ENCODE results near the gene METTL27.
"Not testable (repeated sequence)": the region's sequence is repeated elsewhere in the genome, so short reads cannot be mapped to it uniquely, and the experiment has no call there.

The METTL27 gene, protein sequence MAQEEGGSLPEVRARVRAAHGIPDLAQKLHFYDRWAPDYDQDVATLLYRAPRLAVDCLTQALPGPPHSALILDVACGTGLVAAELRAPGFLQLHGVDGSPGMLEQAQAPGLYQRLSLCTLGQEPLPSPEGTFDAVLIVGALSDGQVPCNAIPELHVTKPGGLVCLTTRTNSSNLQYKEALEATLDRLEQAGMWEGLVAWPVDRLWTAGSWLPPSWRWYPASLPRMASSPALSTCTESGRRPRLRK

DNA sequence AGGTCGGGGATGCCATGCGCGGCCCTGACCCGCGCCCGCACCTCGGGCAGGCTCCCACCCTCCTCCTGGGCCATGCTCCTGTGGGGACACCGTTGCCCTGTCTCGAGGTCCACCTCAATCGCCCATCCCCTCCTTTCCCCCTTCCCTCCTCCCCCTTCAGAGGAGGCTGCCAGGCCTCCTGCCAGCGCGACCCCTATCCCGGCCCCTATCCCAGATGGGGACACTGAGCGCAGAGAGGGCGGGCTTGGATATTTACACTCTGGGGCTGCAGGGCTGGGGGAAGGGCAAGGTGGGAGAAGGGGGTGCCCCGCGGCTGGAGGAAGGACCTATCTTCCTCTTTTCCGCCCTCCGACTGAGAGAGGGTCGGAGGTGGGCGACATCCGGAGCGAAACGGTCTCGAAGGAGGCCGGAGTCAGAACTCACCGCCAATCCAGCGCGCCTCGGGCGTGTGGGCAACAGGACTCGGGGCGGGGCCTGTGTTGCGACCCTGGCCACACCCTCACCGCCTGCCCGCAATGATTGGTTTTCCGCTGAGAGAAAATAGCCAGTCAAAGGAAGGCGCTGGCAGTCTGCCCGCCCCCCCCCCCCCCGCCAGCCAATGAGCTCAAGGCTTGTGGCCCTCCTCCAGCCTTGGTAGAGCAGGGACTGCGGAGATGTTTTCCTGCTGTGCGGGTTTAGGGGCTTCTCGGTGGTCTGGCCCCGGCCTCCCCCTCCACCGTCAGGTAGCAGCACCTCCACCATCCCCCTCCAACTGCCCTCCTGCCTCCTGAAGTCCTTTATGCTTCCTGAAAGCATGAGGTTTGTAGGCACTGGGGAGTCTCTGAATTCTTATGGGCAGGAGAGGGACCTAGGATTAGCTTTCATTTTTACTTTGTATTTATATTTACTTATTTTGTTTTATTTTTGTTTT lies at the start of gene METTL27:
Gene METTL27, minus strand, starts transcription at position 450 of the 910 bp plus-strand sequence. Its CDS starts 376 bp downstream, at position 74.
- peak; percentile 99 for DNase-seq (ENCODE audit: low spot score)

DNA sequence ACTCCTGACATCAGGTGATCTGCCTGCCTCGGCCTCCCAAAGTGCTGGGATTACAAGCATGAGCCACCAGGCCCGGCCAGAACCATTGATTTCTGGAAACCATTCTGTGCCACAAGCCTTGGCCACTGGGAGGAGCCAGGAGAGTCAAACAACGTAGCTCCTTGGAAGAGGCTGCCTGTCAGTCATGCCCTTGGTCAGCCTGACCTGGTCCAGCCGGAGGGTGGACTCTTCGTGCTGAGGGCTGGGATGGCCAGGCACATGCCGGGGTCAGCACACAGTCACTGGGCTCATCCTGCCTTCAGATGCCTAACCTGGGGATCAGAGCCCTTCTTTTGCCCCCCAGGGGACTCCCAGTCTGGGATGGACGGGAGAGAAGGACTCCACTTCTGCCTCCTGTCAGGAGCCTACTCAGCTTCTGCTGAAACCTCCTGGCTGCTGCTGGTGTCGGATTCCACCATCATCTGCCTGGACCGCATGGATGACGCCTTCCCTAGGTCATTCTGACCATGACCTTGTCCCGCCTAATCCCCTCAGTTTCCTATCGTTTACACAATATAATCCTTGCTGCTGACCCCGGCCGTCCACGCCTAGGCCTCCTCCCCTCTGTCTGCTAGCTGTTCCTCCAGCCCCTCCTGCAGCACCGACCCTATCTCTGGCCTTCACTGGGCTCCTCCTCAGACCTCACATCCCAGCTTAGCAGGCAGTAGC lies 49.0 kb upstream of the METTL27 start:
- DNase-seq (ENCODE audit: low spot score) = no peak

DNA sequence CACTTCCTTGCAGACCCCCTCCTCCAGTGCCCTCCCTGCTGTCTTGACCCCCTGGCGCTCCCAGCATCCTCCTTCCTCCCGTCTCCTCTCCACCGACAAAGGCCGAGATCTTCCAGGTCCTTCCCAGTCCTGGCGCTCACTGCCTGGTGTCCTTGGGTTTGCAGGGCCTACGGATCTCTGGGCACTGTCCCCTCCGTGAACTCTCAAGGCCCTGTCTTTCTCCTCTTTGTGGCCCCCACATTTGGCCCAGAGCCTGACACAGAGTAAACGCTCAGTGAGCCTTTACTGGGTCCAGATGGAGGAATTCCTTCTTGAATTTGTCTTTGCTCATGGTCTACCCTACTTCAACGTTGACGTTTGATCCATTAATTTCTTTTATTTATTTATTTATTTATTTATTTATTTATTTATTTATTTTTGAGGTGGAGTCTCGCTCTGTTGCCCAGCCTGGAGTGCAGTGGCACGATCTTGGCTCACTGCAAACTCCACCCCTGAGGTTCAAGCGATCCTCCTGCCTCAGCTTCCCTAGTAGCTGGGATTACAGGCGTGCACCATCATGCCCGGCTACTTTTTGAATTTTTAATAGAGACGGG lies 48.3 kb upstream of the METTL27 start:
- no peak for DNase-seq (ENCODE audit: low spot score)

DNA sequence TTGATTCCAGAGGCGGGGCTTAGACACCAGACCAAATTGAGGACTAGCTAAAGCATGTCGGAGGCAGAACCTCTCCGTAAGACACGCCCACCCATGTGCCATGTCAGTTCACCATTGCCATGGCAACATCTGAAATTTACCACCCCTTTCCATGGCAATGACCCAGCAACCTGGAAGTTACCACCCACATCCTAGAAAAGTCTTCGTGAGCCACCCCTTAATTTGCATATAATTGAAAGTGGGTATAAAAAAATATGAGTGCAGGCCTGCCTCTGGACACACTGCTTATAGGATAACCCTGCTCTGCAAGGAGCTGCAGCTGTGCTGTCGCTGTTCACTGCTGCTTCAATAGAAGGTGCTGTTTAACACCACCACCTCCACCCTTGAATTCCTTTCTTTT lies 46.6 kb upstream of the METTL27 start:
- no peak for DNase-seq (ENCODE audit: low spot score)

DNA sequence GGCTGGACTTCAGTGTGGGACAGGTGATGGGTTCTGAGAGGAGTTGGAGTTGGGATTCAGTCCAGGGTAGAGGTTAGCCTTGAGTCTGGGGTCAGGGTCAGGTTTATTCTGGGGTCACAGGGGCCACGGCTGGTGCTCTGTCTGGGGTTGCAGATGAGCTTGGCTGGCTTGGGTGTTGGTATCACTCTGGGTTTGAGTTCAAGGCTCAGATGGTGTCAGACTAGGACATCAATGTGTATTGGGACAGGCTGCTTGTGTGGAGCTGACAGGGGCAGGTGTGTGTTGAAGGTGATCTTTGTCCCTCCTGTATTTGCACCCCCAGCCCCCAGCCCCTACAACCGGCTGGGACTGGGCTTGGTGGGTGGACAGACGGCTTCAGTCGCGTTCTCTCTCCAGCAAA lies 45.4 kb upstream of the METTL27 start:
- DNase-seq (ENCODE audit: low spot score) = no peak

DNA sequence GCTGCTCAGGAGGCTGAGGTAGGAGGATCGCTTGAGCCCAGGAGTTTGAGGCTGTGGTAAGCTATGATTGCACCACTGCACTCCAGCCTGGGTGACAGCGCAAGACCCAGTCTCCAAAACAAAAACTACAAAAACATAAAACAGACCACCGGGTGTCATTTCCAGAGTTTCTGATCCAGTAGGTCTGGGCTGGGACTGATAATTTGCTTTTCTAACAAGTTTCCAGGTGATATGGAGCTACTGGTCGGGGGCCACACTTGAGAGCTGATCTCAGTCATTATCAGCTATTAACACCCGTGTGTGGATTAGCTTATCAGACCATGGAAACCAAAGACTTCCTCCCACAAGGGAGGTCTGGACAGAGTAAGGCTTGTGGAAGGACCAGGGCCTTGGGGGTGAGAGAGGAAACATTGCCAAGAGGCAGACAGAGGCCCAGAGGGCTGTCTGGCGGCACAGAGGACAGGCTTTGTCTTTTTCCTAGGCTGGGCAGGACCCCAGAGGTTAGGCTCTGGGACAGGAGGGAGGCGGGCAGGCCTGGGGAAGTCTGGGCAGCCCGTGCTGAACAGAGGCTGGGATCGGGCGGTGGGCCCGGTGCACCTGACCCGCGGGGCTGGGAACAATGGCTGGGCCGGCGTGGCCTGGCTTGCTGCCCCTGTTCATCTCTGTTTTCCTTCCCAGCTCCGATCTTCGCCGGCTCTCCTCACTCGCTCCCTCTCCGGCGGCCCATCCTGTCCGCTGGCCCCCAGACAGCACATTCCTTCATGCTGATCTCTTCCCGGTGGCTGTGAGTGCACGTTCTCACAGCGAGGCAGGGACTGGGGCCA lies 43.9 kb upstream of the METTL27 start:
- DNase-seq (ENCODE audit: low spot score) = no peak

DNA sequence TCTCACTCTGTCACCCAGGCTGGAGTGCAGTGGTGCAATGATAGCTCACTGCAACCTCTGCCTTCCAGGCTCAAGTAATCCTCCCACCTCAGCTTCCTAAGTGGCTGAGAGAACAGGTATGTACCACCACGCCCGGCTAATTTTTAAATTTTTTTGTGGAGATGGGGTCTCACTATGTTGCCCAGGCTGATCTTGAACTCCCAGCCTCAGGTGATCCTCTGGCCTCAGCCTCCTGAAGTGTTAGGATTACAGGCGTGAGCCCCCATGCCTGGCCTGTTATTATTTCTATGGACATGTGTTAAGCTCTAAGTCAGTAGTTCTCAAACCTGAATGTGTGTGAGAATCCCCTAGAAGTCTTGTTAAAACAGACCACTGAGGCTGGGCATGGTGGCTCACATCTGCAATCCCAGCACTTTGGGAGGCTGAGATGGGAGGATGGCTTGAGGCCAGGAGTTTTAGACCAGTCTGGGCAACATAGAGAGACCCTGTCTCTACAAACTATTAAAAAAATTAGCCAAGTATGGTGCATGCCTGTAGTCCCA lies 43.2 kb upstream of the METTL27 start:
- no peak for DNase-seq (ENCODE audit: low spot score)

DNA sequence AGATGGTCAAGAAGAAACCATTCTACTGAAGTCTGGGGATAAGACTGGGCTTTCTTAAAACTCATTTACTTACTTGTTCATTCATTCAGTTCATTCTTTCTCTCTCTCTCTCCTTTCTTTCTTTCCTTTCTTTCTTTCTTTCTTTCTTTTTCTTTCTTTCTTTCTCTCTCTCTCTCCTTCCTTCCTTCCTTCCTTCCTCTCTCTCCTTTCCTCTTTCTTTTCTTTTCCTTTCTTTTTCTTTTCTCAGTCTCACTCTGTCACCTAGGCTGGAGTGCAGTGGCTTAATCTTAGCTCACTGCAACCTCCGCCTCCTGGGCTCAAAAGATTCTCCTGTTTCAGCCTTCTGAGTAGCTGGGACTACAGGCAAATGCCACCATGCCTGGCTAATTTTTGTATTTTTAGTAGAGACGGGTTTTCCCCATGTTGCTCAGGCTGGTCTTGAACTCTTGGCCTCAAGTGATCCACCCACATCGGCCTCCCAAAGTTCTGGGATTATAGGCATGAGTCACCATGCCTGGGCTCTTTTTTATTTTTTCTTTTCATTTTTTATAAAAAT lies 42.6 kb upstream of the METTL27 start:
- DNase-seq (ENCODE audit: low spot score) = not testable (repeated sequence)

DNA sequence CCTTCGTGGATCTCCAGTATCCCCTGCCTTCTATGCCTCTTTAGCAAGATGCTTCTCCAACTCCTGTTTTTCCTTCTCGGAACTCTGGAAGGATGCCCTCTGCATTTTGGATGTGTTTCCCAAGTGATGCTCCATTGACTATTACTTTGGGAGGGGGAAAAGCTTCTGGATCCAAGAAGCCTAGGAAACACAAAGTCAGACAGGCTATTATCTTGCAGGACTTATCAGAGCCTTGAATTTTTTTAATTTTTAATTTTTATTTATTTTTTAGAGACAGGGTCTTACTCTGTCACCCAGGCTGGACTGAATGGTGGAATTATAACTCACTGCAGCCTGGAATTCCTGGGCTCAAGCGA lies 39.7 kb upstream of the METTL27 start:
- DNase-seq (ENCODE audit: low spot score) = no peak

DNA sequence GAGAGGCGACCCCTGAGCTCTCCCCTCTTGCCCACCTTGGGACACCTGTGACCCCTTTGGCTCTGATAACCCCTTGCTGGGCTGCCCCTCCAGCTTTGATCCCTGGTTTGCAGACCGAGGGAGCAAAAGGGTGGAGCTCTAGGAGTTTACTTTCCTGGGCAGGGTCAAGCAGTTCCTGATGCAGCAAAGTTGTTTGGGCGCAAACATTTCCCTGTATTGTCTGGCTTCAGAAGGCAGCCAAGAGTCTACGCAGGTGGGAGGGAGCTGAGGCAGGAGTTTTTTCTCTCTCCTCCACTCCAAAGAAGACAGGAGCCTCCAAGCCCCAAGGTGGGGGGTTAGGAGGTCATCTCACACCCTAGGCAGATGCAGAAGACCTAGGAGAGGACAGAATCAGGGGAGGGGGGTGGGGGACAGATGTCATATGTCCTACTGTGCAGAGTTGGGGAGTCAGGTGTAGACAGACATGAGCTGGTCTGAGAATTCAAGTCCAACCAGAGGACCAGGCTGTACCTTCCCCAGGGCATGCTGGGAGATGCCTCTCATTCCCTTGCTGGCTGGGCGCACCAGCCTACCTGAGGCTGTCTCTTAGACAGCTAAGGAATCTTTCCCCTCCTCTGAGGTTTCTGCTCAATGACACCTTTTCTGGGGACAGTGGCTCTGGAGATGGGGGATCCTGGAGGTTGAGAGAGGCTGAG lies 39.2 kb upstream of the METTL27 start:
- DNase-seq (ENCODE audit: low spot score) = no peak

DNA sequence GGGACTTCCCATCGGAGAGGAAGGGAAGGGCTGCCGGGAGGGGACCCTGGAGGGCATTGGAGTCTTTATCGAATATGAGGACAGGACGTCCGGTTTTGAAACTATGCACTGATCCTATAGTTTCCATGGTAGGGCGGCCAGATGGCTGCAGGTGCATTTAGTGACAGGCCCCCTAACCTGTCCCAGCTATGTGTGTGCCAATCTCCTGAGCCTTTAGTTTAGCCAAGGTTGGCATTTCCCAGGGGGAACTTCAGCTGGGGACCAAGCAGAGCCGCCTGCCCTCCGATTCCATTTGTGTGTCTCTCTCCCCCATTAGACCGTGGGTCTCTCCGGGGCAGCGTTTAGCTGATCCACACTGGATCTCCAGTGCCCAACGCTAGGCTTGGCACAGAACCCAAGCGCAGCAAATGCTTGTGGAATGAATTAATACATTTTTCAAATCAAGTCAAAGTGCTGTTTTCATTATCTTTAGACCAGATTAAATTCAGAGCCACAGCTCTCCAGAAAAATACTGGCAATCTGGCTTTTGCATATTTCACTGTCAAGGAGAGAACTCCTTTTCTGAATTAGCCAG lies 38.5 kb upstream of the METTL27 start:
- DNase-seq (ENCODE audit: low spot score) = no peak

DNA sequence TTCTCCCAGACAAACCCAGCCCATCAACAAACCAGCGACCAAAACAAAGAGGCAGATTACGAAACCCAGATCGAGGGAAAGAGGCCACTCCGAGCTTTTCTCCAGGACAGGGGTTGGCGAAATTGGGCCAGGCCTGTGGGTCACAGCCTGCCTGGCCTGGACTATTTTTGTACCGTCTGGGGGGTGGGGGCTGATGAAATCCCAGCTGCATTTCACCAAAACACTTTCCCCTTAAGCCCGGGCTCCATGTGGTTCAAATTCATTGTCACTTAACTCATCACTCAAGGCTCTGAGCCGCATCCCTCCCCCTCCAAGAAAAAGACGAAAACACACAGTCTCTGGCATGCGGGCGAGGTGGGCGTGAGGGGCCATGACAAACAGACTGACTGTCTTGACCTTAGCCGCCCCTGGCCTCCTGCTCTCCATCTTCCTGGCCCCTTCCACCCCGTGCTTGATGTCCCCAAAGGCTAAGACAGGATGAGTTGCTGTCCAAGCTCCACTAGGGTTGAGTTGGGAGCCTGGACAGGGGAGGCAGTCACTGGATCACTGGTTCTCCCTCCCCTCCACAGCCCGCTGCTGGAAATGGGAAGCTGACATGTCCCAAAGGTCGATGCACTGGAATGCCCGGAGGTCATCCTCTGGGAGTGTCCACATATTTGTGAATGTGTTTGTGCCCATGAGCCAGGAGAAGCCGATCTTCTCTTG lies 37.8 kb upstream of the METTL27 start:
- no peak for DNase-seq (ENCODE audit: low spot score)

DNA sequence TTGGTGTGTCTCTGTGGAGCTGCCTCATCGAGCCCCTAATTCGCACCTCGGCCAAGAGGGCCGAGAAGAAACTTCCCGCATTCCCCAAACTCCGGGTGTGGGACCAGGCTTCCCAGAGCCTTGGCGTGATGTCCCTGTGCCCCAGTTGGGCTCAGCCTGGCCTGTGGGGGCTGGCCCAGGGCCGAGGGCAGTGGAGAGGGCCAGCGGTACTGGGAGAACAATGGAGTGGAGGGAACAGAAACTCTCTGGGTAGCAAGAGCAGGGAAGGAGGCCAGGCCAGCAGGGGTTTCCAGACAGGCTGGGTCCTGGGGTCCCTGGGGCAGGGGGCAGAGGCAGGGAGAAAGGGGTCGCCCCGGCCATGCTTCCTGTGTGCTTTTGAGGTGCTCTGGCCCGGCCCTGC lies 34.7 kb upstream of the METTL27 start:
- DNase-seq (ENCODE audit: low spot score) = no peak

DNA sequence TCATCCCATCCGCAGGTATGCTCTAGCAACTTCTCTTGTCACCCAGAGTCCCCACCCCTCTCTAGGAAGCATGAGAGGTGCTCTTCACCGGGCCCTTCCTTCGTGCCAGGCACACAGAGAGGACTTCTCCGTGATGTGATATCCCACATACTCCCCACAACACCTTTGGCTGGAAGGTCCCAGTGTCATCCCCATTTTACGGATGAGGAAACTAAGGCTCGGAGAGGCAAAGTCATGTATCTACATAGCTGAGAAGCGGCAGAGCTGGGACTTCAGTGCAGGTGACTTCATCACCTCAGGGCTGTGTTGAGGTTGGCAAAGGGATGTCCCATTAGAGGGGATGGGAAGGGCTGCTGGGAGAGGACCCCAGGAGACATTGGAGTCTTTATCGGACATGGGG lies 34.0 kb upstream of the METTL27 start:
- no peak for DNase-seq (ENCODE audit: low spot score)

DNA sequence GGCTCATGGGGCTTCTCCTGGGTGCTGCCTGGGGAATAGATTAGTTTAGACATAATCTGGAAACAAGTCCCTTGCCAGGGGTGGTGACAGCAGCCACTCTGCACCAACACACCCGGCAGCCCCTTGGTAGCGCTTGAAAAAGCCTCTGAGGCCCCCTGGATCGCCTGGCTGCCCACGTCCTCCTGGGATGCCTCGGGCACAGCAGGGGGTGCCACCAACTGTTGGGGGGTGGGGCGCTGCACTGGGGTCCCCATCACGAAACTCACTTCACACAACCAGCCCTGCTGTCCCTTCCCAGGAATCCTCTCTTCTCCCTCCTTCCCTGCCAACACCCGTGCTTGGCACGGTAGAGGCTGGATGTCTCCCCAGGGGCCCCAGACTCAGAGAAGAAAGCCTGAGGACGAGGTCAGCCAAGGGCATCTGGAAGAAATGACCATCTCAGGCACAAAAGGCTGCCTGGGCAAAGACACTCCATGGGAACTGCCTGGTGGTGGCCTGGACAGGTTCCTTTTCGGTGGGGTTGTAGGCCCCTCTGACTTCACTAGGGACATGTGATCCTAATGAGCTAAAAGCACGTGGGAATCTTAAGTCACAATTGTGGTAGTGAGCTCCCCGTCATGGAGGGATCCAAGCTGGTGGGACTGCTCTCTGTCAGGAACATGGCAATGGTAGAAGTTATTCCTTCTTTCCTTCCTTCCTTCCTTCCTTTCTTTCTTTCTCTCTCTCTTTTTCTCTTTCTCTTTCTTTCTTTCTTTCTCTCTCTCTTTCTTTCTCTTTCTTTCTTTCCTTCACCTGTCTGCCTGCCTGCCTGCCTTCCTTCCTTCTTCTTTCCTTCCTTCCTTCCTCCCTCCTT lies 30.0 kb upstream of the METTL27 start:
- DNase-seq (ENCODE audit: low spot score) = no peak

DNA sequence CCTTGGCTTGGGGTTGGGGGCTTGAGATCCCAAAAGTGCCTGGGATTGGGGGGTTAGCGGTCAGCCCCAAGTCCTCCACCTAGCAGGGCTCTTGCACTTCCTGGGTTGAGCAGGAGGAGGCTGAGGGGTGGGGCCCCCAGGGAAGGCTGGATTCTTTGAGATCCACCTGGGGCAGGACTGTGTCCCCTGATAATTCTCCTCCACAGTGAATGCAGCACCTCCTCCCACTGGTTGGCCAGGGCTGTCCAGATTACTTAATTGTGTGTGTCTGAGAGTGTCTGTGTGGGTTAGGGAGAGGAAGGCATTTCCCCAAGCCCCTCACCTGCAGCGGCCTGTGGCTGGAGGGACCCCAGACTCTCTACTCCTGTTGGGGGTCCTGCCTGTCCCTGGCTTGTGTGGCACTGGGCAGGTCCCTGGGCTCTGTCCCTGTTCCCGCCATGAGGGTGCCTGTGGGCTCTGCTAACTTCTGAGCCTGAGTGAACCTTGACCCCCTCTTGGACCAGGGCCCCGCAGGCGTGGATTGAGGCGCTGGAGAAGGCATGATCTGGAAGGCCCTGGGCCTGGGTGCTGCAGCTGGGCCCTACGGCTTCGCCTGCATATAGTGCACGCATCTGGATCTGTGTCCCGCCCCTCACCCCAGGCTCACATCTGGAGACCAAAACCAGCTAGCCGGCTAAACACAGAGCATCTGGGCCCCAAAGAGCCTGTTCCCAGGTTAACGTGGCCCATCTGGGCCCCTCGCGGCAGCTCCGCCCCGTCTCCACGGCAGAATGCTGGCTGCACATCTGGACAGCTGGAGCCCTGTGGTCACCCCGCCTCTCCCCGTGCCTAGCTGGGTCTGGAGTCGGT lies 29.1 kb upstream of the METTL27 start:
- no peak for DNase-seq (ENCODE audit: low spot score)

DNA sequence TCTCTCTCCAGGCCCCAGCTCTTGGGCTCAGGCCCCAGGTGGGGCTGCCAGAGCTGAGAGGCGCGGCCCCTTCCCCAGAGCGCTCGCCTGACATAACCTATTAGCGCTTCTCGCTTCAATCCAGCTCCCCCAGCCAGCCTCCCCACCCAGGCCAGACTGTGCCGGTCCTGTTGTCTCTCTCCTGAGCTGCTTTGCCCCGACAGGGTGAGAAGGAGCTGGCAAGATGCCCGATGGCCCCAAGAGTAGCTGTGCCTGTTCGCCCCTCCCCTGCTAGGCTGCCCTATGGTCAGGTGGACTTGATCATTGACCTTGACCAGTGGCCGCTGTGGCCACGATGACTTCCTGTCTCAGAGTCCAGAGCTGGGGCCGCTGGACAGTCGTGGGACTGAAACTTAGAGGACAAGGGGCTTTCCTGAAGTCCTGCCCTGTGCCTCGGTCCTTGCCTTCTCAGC lies 27.8 kb upstream of the METTL27 start:
- DNase-seq (ENCODE audit: low spot score) = no peak

Measured in COLO829 (cell line).